A673 (cell line): Measurements from ENCODE around the gene TOR3A.

ENCODE experiments used
- EZH2 ChIP-seq: fragments of 200-600 bp; sonication (generic); IDR thresholded peaks from 2 replicates; pipeline ENCODE4 v1.6.1; 2017; ENCODE audit warnings: borderline replicate concordance, low read depth, mild to moderate bottlenecking, mixed read lengths, antibody characterized with exemption, low read length; ENCODE audit not compliant: poor library complexity, severe bottlenecking
- TF ChIP-seq, protein P1 (sequence below): fragments of 300-800, 200-600 bp; sonication (generic); conservative IDR thresholded peaks from 2 replicates; pipeline ENCODE4 v1.5.1; 2017; ENCODE audit warnings: low read depth, mild to moderate bottlenecking, antibody characterized with exemption, low read length, moderate library complexity, mixed read lengths

DNA sequence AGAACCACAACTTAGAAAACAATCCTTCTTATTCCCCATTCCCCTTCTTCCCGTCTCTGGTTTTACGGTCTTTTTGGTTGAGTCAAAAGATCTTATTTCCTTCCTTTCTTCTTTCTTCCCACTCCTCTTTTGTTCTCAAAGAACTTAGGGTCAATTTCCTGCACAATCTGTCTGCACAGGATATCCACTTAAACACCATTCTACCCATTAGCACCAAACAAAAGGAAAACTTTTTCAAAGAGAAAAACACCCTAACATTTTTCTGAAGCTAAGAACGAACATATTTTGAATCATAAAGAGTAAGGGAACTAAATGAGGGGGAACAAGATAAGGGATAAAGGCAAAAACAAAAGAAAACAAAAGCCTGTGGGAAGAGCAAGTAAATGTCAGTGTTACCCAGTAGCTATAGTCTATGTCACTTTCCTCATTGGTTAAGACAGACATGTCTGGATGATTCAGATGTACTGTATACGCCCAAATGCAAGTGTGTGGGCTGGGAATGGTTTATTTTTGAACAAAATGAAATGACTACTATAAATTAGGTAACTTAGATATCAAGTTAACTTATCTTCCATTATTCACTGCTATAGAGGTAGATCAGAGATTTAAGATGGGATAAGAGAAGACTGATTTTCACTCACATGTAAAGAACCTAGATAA, 59.9 kb downstream of the TOR3A start:
- TF ChIP-seq, protein P1, sequence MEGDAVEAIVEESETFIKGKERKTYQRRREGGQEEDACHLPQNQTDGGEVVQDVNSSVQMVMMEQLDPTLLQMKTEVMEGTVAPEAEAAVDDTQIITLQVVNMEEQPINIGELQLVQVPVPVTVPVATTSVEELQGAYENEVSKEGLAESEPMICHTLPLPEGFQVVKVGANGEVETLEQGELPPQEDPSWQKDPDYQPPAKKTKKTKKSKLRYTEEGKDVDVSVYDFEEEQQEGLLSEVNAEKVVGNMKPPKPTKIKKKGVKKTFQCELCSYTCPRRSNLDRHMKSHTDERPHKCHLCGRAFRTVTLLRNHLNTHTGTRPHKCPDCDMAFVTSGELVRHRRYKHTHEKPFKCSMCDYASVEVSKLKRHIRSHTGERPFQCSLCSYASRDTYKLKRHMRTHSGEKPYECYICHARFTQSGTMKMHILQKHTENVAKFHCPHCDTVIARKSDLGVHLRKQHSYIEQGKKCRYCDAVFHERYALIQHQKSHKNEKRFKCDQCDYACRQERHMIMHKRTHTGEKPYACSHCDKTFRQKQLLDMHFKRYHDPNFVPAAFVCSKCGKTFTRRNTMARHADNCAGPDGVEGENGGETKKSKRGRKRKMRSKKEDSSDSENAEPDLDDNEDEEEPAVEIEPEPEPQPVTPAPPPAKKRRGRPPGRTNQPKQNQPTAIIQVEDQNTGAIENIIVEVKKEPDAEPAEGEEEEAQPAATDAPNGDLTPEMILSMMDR, result no peak
- TF ChIP-seq EZH2, result no peak
